Sigmoid colon (tissue), 4 donors: Measurements from ENCODE around the gene EID3.

Source experiments
- POLR2A ChIP-seq, 2 donors: fragments of 450-650 bp; IDR thresholded peaks; one replicate each; pipeline ENCODE4 v1.6.1; 2016; ENCODE audit warnings: antibody characterized with exemption in 2 of 2, mild to moderate bottlenecking in 2 of 2, moderate library complexity in 2 of 2
- POLR2AphosphoS5 ChIP-seq, 4 donors: sonication (generic); formaldehyde crosslinking; IDR thresholded peaks; one replicate each; pipeline ENCODE4 v1.6.1; 2017; ENCODE audit warnings: antibody characterized with exemption in 4 of 4

DNA sequence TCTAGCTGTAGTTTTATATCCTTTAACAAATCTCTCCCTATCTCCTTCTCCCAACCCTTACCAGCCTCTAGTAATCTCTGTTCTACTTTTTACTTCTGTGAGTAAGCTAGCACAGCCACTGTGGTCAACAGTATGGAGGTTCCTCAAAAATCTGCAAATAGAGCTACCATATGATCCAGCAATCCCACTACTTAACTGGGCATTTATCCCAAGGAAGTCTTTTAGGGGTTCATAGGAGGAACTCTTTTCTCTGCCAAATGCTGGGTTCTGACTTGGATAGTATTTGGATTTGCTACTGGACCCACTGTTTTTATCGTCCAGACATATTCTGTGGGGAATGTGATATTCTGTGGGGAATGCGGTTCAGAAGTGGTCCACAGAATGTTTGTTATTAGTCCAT, 41.1 kb downstream of the EID3 start:
- TF ChIP-seq POLR2AphosphoS5 (IDR thresholded peaks at IDR 0.05) = no peak
- TF ChIP-seq POLR2A (IDR thresholded peaks at IDR 0.05) = no peak
